H1 (cell line): ENCODE data around the gene APOA4. TPM values are rescaled to one million over a fixed set of nuclear protein-coding genes. Genes with fewer than 3 reads are reported as not detected.

Experiments
- CHD1 ChIP-seq: IDR thresholded peaks from 2 replicates; pipeline ENCODE4 v1.6.1; 2012; ENCODE audit warnings: low read depth, low read length, improper control_type of control experiment
- POLR2AphosphoS5 ChIP-seq: IDR thresholded peaks from 2 replicates; pipeline ENCODE4 v1.6.1; 2011; ENCODE audit warnings: low read depth, low read length
- TAF1 ChIP-seq: IDR thresholded peaks from 2 replicates; pipeline ENCODE4 v1.6.1; 2011; ENCODE audit warnings: mild to moderate bottlenecking, low read depth, low read length
- polyA plus RNA-seq, 7 experiments: library from polyadenylated mRNA; depleted of rRNA in 3 of 7; stranded (reverse) in 5 of 7; unstranded in 2 of 7; fragments of >200 nt in 5 of 7; fragments of 200-250 nt in 2 of 7; gene quantifications; 1 replicate in 5 of 7; 2 replicates in 1 of 7; 4 replicates in 1 of 7; pipeline versions ENCODE4 v1.2.1 to v1.2.3, GENCODE V29; 2011 to 2013; ENCODE audit warnings: missing spikeins in 2 of 7, mixed read lengths in 2 of 7
- total RNA-seq: library from RNA; stranded (reverse); fragmentation: NEBNext Ultra II Directional; extraction: Animal tissue kit (Norgen Biotek cat#: 25700); gene quantifications from 2 replicates; pipeline ENCODE4 v1.2.1, GENCODE V29; 2021

Gene APOA4
- total and polyA plus RNA-seq, 2 of the 8 experiments (the other 6 are each of a cell fraction or from before 2014, with no cell fraction given) = not detected

DNA sequence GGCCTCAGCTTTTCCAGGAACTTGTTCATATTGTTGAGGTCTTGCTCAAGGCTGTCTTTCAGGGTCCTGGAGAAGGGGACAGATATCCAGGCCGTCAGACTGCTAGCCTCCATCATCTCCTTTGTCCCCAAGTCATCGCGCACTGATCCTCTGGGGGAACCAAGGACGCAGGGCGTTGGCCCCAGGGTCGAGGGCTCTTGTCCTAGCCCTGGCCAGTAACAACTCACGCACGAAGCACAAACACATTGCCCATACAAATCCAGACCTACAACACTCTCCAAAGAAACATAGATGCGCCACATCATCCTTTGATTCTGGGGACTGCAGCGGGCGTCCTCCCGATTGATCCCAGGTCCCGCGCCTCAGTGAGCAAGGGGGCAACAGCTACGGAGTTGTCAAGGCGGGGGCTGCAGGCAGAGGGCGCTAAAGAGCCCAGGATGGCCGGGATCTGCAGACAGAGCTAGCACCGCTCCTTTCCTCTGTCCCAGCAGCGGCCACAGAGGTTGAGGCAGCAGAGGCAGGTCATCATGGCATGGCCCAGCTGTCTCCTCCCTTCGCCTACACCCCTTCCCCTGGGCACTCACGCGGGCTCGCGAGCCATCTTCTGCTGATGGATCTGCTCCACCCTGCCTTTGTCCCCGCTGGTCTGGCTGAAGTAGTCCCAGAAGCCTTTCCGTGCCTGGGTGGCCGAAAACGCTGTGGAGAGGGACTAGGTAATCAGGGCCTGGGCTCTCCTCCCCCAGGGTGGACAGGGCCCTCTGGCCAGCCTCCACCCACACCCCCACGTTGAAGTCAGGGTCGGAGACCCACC is 31.9 kb downstream of the APOA4 start (continued):
- TF ChIP-seq TAF1 (0 out of 2 replicates have a peak, but pooled peaks have one; percentile 29), CHD1 (no peak), POLR2AphosphoS5 (peak; percentile 40; the same call in 1 of the 2 replicates)
- TF ChIP-seq, all 59 proteins: peak for 8
